EL (cell line): Measurements from ENCODE around the gene MARS1.
"Not testable (repeated sequence)": the region's sequence is repeated elsewhere in the genome, so short reads cannot be mapped to it uniquely, and the experiment has no call there.

Experiments
- DNase-seq: peaks from one replicate; pipeline ENCODE4 v3.0.0-alpha.2; 2016

The MARS1 gene

DNA sequence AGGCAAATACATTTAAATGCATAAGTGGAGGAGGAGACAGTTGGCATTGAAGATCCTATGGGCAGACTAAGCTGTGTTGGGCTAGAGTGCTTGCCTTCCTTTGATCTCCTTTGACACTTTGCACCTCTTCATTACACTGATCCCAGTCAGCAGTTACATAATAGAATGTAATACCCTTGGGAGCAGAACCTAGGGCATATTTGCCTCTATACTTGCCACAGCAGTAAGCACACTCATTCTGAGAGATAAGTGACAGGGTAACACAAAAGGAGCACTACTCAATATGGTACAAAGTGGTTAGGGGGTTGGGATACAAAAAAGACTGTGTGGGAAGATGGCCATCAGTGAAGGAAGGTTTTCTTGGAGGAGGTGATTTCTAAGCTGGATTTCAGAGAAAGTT is 9.0 kb downstream of the MARS1 start:
- DNase-seq: no peak

GRCh38 chr12:57497223-57498131 is 9.6 kb downstream of the MARS1 start:
- DNase-seq: no peak

DNA sequence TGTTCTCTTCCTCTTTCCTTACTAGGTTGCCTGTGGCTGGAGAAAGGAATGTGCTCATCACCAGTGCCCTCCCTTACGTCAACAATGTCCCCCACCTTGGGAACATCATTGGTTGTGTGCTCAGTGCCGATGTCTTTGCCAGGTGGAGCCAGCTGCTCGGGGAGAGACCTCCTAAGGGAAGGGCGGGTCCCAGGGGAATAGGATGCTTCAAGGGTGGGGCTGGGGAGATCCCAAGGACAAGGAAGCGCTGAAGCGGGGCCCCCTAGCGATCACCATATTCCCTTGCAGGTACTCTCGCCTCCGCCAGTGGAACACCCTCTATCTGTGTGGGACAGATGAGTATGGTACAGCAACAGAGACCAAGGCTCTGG is 10.2 kb downstream of the MARS1 start:
- DNase-seq: no peak

DNA sequence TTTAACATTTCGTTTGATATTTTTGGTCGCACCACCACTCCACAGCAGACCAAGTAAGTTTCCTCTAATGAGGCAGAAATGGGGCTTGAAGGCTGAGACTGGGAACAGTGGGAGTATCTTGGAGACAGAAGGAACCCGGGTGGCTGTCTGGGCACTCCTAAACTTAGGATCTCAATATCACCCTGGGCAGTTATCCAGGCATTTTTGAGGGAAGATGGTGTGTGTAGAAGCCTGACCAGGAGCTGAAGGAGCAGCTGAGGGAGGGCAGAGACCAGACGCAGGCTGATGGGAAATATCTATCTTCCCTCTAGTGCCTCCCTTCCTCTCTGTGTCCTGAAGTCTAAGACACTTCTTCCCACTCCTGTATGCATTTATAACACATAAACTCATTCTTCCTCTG is 10.7 kb downstream of the MARS1 start:
- no peak for DNase-seq

- no peak for DNase-seq
These were observed 12.3 kb downstream of the MARS1 start for GRCh38 chr12:57500213-57500612.

GRCh38 chr12:57502311-57502969 is 14.6 kb downstream of the MARS1 start:
- DNase-seq: not testable (repeated sequence)

- not testable (repeated sequence) for DNase-seq
These were observed 18.7 kb downstream of the MARS1 start for GRCh38 chr12:57506541-57506940.

DNA sequence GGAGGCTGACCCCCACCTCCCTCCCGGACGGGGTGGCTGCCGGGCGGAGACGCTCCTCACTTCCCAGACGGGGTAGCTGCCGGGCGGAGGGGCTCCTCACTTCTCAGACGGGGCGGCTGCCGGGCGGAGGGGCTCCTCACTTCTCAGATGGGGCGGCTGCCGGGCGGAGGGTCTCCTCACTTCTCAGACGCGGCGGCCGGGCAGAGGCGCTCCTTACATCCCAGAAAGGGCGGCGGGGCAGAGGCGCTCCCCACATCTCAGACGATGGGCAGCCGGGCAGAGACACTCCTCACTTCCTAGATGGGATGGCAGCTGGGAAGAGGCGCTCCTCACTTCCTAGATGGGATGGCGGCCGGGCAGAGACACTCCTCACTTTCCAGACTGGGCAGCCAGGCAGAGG is 19.9 kb downstream of the MARS1 start:
- DNase-seq: not testable (repeated sequence)

- DNase-seq: no peak
These were observed 23.3 kb downstream of the MARS1 start for GRCh38 chr12:57511161-57511560.

DNA sequence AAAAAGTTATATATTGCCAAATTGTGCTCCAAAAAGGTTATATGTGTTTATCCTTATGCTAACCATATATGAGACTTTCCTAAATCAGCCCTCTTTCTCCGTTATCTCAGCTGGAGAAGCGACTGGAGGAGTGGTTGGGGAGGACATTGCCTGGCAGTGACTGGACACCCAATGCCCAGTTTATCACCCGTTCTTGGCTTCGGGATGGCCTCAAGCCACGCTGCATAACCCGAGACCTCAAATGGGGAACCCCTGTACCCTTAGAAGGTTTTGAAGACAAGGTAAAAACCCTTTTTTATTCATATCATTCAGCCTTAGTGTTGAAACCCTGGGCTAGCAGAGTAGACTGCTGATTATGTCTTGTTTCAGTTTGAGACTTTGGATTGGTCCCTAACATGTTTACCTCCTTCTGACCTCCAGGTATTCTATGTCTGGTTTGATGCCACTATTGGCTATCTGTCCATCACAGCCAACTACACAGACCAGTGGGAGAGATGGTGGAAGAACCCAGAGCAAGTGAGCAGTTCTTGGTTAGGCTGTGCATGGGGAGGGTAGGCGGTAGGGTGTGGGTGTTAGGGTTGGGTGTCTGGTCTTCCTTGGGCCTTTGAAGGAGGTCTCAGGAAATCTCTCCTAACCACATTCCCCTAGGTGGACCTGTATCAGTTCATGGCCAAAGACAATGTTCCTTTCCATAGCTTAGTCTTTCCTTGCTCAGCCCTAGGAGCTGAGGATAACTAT is 23.9 kb downstream of the MARS1 start:
- no peak for DNase-seq

- no peak for DNase-seq
These were observed 24.8 kb downstream of the MARS1 start for GRCh38 chr12:57512665-57513064.

DNA sequence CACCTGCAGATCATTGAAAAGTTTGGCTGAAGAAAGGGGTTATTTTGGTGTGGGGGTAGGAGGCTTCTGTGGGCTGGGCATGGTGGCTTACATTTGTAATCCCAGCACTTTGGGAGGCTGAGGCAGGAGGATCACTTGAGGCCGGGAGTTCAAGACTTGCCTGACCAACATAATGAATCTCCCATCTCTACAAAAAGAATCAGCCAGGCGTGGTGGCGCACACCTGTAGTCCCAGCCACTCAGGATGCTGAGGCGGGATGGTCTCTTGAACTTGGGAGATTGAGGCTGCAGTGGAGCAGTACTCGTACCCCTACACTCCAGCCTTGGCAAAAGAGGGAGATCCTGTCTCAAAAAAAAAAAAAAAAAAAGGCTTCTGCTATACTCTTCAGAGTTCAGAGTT is 25.4 kb downstream of the MARS1 start:
- DNase-seq: no peak

- DNase-seq: not testable (repeated sequence)
These were observed 25.8 kb downstream of the MARS1 start for GRCh38 chr12:57513677-57514076.

DNA sequence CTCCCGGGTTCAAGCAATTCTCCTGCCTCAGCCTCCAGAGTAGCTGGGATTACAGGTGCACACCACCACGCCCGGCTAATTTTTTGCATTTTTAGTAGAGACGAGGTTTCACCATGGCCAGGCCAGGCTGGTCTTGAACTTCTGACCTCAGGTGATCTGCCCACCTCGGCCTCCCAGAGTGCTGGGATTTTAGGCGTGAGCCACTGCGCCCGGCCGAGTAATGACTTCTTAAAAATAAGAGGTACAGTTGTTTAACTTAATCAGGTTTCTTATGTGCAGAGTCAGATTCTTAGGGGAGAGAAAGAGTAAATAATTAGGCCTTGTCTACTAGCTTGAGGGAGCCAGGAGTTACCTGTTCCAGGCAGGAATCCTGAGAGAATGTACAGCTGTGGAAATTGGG is 26.4 kb downstream of the MARS1 start:
- not testable (repeated sequence) for DNase-seq

DNA sequence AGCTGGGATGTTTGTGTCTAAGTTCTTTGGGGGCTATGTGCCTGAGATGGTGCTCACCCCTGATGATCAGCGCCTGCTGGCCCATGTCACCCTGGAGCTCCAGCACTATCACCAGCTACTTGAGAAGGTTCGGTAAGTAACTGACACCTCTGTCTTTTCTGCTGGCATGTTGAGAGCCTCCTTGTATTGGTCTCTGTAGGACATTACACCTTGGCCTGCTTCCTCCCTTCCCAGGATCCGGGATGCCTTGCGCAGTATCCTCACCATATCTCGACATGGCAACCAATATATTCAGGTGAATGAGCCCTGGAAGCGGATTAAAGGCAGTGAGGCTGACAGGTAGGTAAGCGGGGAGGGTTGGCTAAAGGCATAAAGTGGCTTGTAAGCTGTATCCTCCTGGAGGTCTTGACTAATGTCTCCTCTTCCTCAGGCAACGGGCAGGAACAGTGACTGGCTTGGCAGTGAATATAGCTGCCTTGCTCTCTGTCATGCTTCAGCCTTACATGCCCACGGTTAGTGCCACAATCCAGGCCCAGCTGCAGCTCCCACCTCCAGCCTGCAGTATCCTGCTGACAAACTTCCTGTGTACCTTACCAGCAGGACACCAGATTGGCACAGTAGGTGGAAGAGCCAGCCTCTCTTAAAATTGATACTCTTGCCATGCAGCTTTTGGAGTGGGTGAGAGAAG is 27.0 kb downstream of the MARS1 start:
- no peak for DNase-seq

- DNase-seq: no peak
These were observed 27.6 kb downstream of the MARS1 start for GRCh38 chr12:57515408-57515933.

GRCh38 chr12:57515934-57516541 is 28.2 kb downstream of the MARS1 start:
- DNase-seq: no peak

GRCh38 chr12:57516617-57517153 is 28.8 kb downstream of the MARS1 start:
- no peak for DNase-seq

DNA sequence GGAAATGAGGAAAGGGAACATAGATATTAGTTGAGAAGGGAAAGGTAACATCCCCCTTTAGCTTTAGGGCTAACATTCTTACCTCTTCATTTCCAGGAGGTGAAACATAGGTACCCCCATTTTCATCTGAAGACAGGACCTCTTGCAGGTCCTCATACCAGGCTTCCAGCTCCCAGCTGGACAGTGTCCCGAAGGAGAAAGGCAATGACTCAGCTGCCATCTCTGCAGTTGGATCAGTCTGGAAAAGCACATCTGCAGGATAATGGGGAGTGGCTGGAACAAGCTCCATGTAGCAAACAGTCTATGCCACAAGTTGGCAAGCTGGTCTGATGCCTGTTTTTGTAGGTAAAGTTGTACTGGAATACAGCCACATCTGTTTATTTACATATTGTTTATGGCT is 29.3 kb downstream of the MARS1 start:
- peak; percentile 72 for DNase-seq

- not testable (repeated sequence) for DNase-seq
These were observed 29.9 kb downstream of the MARS1 start for GRCh38 chr12:57517718-57518117.

DNA sequence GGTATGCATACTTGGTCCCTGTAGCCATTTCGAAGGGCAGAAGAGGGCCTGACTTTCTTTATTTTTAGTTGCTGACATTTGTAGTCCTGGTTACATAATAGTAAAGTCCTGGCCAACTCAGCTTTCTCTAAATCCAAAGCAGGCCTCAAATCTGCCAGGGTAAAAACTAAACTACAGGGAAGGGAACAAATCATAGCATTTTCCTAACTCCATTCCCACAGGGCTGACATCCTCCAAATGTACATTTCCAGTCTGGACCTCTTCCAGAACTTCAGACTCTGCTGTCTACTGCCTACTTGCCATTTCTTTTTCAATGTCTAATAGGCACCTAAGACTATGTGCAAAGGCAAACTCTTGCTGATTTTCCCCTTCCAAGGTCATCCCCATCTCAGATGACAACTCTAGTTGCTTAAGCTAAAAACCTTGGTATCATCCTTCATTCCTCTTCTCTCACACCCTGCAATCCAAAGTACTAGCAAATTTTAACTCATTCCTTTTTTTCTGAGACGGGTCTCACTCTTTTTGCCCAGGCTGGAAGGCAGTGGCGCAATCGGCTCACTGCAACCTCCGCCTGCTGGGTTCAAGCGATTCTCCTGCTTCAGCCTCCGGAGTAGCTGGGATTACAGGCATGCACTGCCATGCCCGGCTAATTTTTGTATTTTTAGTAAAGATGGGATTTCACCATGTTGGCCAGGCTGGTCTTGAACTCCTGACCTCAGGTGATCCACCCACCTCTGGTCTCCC is 30.5 kb downstream of the MARS1 start:
- no peak for DNase-seq
